ENCODE data around the gene MBD3L4.
"Not testable (repeated sequence)": the region's sequence is repeated elsewhere in the genome, so short reads cannot be mapped to it uniquely, and the experiment has no call there.

MBD3L4 gene

DNA sequence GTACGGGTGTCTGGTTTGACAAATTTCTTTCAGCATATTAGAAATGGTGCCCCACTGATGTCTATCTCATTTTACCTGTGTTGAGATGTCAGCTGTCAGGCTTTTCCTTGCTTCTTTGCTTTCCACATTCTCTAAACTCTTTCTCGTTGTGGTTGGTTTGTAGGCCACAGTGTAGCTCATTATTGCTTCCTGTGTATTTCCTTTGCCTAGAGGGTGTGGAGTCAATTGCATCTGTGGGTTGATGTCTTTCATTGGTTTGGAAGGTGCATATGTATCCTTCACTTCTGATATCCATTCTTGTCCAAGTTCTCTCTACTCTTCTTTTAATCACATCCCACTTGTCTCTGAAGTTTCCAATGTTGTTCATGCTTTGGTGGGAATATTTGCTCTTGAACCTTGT lies 1.6 kb upstream of the MBD3L4 start:
- DNase-seq: not testable (repeated sequence)

GRCh38 chr19:7030278-7030677 lies 9.7 kb downstream of the MBD3L4 start, which contains the start of gene MBD3L5:
Gene MBD3L5 (plus strand): TSS chr19:7030578. CDS start chr19:7030612, 34 bp downstream.
- not testable (repeated sequence) for DNase-seq

- not testable (repeated sequence) for DNase-seq
Observed at GRCh38 chr19:7028790-7029189, 11.2 kb downstream of the MBD3L4 start.

GRCh38 chr19:7021331-7021730 lies 18.6 kb downstream of the MBD3L4 start, which contains the start of gene MBD3L2B:
Gene MBD3L2B (minus strand): TSS chr19:7021431. CDS start chr19:7021397, 34 bp downstream.
- not testable (repeated sequence) for DNase-seq

GRCh38 chr19:7018828-7019227 lies 21.2 kb downstream of the MBD3L4 start:
- DNase-seq: no peak

GRCh38 chr19:7013678-7014077 lies 26.3 kb downstream of the MBD3L4 start:
- peak; percentile 21 for DNase-seq

GRCh38 chr19:7010722-7011593 lies 29.0 kb downstream of the MBD3L4 start:
- DNase-seq: no peak

DNA sequence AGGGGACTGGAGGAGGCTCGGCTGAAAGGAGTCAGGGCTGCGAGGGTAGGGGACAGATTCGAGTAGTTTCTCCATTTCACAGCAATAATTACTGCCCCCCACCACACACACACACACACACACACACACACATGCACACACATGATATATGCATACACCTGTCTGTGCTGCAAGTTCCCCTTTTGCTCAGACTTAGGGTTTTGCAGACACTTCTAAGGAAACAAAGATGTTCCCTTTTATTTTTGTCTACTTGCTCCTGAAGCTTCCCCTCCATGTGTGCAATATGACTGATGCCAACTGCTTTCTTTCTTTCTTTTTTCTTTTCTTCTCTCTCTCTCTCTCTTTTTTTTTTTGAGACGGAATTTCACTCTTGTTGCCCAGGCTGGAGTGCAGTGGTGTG lies 32.1 kb downstream of the MBD3L4 start:
- no peak for DNase-seq

- DNase-seq: no peak
Observed at GRCh38 chr19:7006135-7006704, 33.8 kb downstream of the MBD3L4 start.

DNA sequence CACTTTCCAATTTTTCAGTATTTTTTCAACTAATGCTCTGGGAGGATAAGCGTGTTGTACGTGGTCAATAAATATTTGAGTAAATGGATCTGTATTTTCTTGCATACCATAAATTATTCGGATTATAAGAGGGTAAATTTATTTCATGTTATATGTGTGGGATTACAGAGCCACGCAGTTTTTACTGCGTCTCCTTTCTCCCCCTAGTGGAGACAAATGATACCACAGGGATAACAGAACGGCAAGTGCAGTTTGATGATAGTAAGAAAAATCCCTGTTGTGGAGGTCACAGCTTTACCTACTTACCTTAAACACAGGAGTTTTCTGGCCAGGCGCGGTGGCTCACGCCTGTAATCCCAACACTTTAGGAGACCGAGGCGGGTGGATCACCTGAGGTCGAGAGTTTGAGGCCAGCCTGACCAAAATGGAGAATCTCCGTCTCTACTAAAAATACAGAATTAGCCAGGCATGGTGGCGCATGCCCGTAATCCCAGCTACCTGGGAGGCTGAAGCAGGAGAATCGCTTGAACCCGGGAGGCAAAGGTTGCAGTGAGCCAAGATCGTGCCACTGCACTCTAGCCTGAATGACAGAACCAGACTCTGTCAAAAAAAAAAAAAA lies 35.6 kb downstream of the MBD3L4 start:
- DNase-seq: no peak

GRCh38 chr19:7000816-7001215 lies 39.2 kb downstream of the MBD3L4 start:
- DNase-seq: no peak

- no peak for DNase-seq
Observed at GRCh38 chr19:7000333-7000732, 39.6 kb downstream of the MBD3L4 start.

- DNase-seq: no peak
Observed at GRCh38 chr19:6999933-7000332, 40.0 kb downstream of the MBD3L4 start.

- DNase-seq: no peak
Observed at GRCh38 chr19:6997679-6998445, 42.1 kb downstream of the MBD3L4 start.

- DNase-seq: no peak
Observed at GRCh38 chr19:6996810-6997209, 43.2 kb downstream of the MBD3L4 start.

- DNase-seq: no peak
Observed at GRCh38 chr19:6995054-6995453, 44.9 kb downstream of the MBD3L4 start.

GRCh38 chr19:6988257-6988656 lies 51.7 kb downstream of the MBD3L4 start:
- DNase-seq: no peak

- DNase-seq: no peak
Observed at GRCh38 chr19:6987850-6988249, 52.1 kb downstream of the MBD3L4 start.

Measured in CD4-positive, alpha-beta T cell treated with Interleukin-17A for 1 hour (primary cell).